Stomach smooth muscle (tissue), 2 donors: Measurements from ENCODE around the gene SLC38A3.

ENCODE experiments used
- H3K27ac ChIP-seq: one replicate; pipeline ENCODE4 v1.7.0; 2013; ENCODE audit warnings: mild to moderate bottlenecking, low read length, inconsistent platforms
- H3K27me3 ChIP-seq, 2 donors: one replicate each; pipeline ENCODE4 v1.7.0; 2013; ENCODE audit warnings: low read length in 2 of 2; ENCODE audit not compliant: insufficient read depth in 2 of 2, control insufficient read depth in 1 of 2
- H3K36me3 ChIP-seq, 2 donors: one replicate each; pipeline ENCODE4 v1.7.0; 2013; ENCODE audit warnings: low read length in 2 of 2; ENCODE audit not compliant: control insufficient read depth in 2 of 2, insufficient read depth in 2 of 2
- H3K4me1 ChIP-seq: one replicate; pipeline ENCODE4 v1.7.0; 2013; ENCODE audit warnings: low read length; ENCODE audit not compliant: control insufficient read depth, insufficient read depth
- H3K4me3 ChIP-seq, 2 donors: one replicate each; pipeline ENCODE4 v1.7.0; 2013; ENCODE audit warnings: low read length in 2 of 2
- H3K9ac ChIP-seq, 2 donors: one replicate each; pipeline ENCODE4 v1.7.0; 2013; ENCODE audit warnings: low read length in 2 of 2, mild to moderate bottlenecking in 1 of 2
- H3K9me3 ChIP-seq, 2 donors: one replicate each; pipeline ENCODE4 v1.7.0; 2013; ENCODE audit warnings: low read length in 2 of 2; ENCODE audit not compliant: control insufficient read depth in 2 of 2
- donor health status: healthy.
- donor health status: Pancreatic carcinoma.

The SLC38A3 gene

DNA sequence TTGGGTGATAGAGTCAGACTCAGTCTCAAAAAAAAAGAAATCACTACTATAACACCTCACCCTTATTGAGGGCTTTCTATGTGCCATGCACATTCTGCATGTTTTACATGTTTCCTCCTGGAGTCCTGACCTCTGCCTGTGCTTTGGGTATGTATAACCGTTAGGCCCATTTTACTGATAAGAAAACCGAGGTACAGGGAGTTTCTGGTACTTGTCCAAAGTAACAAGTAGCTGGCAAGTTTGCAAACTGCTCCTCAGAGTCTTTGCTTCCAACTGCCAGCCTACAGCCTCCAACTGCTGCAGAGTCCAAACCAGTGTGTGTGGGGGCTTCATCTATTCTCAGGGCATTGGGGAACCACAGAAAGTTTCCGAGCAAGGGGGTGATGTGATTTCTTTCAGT, 27.2 kb downstream of the SLC38A3 start:
- H3K9ac ChIP-seq: no peak overlapping the region
- H3K36me3 ChIP-seq: no peaks in the 10 kb centered on the region
- no peak overlapping the region for H3K4me3 ChIP-seq
- H3K27me3 ChIP-seq: no peaks in the 10 kb centered on the region
- H3K9me3 ChIP-seq: no peaks in the 10 kb centered on the region
- peaks cover 21% of the 10 kb centered on the region for H3K4me1 ChIP-seq
- no peak overlapping the region for H3K27ac ChIP-seq

GRCh38 chr3:50233176-50233575, 28.1 kb downstream of the SLC38A3 start:
- no peak overlapping the region for H3K27ac ChIP-seq
- no peak overlapping the region for H3K4me3 ChIP-seq
- no peak overlapping the region for H3K9ac ChIP-seq

GRCh38 chr3:50235716-50236483, 30.8 kb downstream of the SLC38A3 start, which contains the start of gene GNAI2:
Gene GNAI2, plus strand, starts transcription at chr3:50236204. Its CDS starts 132 bp downstream, at chr3:50236336.
- H3K27me3 ChIP-seq: no peaks in the 10 kb centered on the region
- peaks cover 0 to 8% of the 10 kb centered on the region in 2 donors for H3K36me3 ChIP-seq
- H3K9me3 ChIP-seq: no peaks in the 10 kb centered on the region
- H3K27ac ChIP-seq: peak within 1 kb of the TSS; percentile 86
- H3K4me1 ChIP-seq: peaks cover 49% of the 10 kb centered on the region
- H3K9ac ChIP-seq: peak within 1 kb of the TSS; percentile 81 to 94
- peak within 1 kb of the TSS; percentile 88 to 95 for H3K4me3 ChIP-seq

More at GRCh38 chr3:50233176-50233575, 28.1 kb downstream of the SLC38A3 start:
- no peaks in the 10 kb centered on the region for H3K36me3 ChIP-seq
- no peaks in the 10 kb centered on the region for H3K27me3 ChIP-seq
- peaks cover 24% of the 10 kb centered on the region for H3K4me1 ChIP-seq
- no peaks in the 10 kb centered on the region for H3K9me3 ChIP-seq

DNA sequence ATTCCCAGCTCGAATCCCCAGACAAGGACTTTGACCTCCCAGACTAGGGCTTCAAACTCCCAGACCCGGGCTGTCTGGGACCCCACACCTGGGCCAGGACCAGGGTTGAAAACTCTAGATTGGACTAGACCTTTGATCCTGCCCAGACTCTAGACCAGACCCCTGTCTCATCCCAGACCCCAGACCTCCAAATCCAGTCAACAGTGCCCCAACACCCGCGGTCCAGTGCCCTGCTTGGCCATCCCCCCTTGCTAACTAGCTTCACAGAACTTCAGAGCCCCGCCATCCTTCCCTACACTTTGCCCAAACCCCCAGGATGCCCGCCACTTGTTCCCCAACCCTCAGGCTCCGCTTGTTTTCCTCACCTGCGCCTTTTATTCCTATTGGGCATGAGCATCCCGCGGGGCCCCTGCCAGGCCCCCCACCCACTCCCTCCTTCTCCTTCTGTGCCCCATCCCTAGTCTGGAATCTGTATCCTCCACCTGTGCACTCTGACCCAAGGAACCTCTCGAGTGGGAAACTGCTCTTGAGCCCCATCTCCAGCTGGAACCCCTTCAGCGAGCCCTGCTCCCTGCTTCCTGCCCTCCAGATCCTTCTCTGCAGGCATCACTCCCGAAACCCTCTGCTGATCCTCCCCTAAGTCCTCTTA, 31.5 kb downstream of the SLC38A3 start:
- Histone ChIP-seq H3K4me1 (peaks cover 56% of the 10 kb centered on the region), H3K9ac (peak overlapping the region; percentile 81 to 94)

DNA sequence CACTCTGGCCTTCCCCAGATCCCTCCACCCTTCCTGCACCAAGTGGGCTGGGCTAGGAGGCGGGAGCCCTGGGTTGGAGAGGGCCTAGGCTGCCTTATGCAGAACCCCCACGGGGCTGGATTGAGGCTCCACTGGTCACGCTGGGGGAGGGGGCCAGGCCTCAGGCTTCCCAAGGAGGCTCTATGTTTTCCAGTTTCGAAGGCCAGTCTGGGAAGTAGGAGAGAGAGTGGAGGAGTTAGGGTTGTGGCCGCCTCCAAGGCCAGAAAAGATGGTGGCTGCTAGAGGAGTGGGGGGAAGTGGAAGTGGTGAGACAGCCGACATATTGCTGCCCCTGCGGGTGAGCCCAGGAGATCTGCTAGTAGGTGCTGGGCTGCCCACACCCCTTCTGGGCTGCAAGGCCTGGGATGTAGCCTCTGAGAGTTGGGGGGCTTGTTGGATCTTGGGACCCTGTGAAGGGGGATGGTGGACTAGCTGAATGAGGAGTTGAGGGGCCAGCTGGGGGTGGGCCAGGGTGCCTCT, 32.1 kb downstream of the SLC38A3 start:
- H3K27me3 ChIP-seq: no peaks in the 10 kb centered on the region
- peaks cover 0 to 8% of the 10 kb centered on the region in 2 donors for H3K36me3 ChIP-seq
- H3K9me3 ChIP-seq: no peaks in the 10 kb centered on the region
- H3K4me1 ChIP-seq: peaks cover 62% of the 10 kb centered on the region
- H3K4me3 ChIP-seq: peak overlapping the region; percentile 88 to 95
- peak overlapping the region; percentile 86 for H3K27ac ChIP-seq
- peak overlapping the region; percentile 81 to 94 for H3K9ac ChIP-seq

More for the DNA sequence above, 31.5 kb downstream of the SLC38A3 start:
- Histone ChIP-seq H3K4me3 (peak overlapping the region; percentile 88 to 95), H3K36me3 (peaks cover 0 to 8% of the 10 kb centered on the region in 2 donors), H3K9me3 (no peaks in the 10 kb centered on the region), H3K27ac (peak overlapping the region; percentile 86), H3K27me3 (no peaks in the 10 kb centered on the region)

DNA sequence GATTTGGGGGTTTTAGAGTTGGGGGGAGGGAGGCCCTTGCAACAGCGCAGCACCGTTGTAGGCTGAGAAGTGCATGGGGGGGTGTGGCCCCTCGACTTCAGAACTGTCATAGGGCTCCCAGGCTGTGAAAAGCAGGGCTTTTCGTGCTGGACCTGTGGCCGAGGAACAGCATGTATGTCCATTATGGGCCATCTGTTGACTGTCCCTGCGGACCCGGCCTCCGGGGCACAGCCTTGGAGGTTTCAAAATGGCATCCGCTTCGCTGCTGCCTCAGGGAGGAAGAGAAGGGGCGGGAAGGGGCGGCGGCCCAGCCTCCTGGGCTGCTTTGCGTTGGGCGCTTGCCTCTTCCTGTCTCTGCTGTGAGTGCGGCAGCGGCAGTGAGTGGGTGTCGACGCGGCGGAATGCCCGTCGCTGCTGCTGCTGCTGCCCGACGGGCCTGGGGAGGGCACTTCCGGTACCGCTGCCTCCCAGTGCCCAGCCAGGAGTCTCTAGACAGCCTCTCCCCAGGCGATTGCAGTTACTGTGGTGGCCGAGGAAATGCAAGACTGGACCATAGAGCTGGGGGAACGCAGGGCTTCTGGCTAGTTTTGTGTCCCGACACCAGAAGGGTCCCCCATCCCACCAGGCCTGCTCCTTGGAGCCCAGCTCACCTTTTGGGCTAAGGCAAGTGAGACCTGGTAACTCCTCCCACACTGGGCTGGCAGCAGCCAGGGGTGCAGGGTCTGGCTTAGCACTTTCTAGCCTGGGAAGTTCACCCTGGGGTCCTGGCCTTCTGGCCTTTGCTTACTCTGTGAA, 32.9 kb downstream of the SLC38A3 start:
- no peaks in the 10 kb centered on the region for H3K27me3 ChIP-seq
- H3K9ac ChIP-seq: peak overlapping the region; percentile 81 to 94
- H3K9me3 ChIP-seq: no peaks in the 10 kb centered on the region
- peak overlapping the region; percentile 86 for H3K27ac ChIP-seq
- peaks cover 68% of the 10 kb centered on the region for H3K4me1 ChIP-seq
- peaks cover 0 to 8% of the 10 kb centered on the region in 2 donors for H3K36me3 ChIP-seq
- H3K4me3 ChIP-seq: peak overlapping the region; percentile 88 to 95

- Histone ChIP-seq H3K36me3 (peaks cover 0 to 8% of the 10 kb centered on the region in 2 donors), H3K9me3 (no peaks in the 10 kb centered on the region), H3K4me1 (peaks cover 75% of the 10 kb centered on the region), H3K9ac (peak overlapping the region; percentile 81 to 94), H3K27me3 (no peaks in the 10 kb centered on the region), H3K27ac (peak overlapping the region; percentile 86), H3K4me3 (peak overlapping the region; percentile 88 to 95)
Measured at GRCh38 chr3:50238549-50239026, 33.5 kb downstream of the SLC38A3 start.

DNA sequence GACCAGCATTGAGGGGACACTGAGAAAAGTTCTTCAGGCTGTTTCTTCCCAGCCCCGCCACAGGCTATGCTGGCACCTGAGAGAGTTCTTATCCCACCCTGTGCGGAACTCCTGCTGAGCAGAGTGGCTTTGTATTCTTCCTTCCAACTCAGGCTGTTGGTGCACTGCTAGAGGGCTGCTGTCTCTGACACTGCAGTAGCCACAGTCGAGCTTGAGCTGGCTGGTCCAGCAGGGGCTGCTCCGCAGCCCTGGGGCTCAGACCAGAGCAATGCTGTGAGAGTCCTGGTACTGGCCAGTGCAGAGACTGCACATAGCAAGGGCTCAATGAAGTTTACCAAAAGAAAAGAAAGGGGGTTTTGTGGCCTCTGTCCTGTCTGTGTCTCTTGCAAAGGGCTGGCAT, 34.6 kb downstream of the SLC38A3 start:
- peaks cover 82% of the 10 kb centered on the region for H3K4me1 ChIP-seq

DNA sequence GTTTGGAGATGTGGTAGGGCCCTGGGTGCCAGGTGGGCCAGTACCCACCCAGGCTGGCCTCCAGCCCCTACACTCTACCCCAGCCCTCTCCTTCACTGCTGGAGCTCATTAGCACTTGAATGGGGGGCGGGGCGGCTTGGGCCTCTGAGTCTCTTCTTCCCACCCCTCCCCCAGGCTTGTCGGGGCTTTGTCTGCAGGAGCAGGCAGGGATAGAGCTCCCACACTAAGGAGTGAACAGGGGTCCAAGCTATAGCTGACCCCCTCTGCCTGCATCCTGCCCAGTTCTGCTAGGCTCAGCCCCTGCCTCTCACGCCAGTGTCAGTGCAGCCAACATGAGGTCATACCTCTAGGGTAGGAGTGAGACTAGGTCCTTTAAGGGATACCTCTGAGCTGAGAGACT, 36.1 kb downstream of the SLC38A3 start:
- Histone ChIP-seq H3K27ac (peak overlapping the region; percentile 62), H3K27me3 (no peaks in the 10 kb centered on the region), H3K9ac (no peak overlapping the region), H3K4me1 (peaks cover 89% of the 10 kb centered on the region), H3K4me3 (no peak overlapping the region), H3K36me3 (peaks cover 0 to 11% of the 10 kb centered on the region in 2 donors), H3K9me3 (no peaks in the 10 kb centered on the region)

More for the DNA sequence above, 34.6 kb downstream of the SLC38A3 start:
- Histone ChIP-seq H3K36me3 (peaks cover 0 to 11% of the 10 kb centered on the region in 2 donors), H3K27me3 (no peaks in the 10 kb centered on the region), H3K4me3 (no peak overlapping the region), H3K27ac (peak overlapping the region; percentile 86), H3K9ac (peak overlapping the region; percentile 55 to 81), H3K9me3 (no peaks in the 10 kb centered on the region)
